Measurements from ENCODE around the gene RLBP1.
"Not testable (repeated sequence)": the region's sequence is repeated elsewhere in the genome, so short reads cannot be mapped to it uniquely, and the experiment has no call there.

RLBP1 gene

GRCh38 chr15:89221543-89221942, at the start of gene RLBP1:
TSS of gene RLBP1 (minus strand) at chr15:89221579. CDS start at chr15:89218975, 2,604 bp downstream.
- no peak for DNase-seq (ENCODE audit: low read depth)

DNA sequence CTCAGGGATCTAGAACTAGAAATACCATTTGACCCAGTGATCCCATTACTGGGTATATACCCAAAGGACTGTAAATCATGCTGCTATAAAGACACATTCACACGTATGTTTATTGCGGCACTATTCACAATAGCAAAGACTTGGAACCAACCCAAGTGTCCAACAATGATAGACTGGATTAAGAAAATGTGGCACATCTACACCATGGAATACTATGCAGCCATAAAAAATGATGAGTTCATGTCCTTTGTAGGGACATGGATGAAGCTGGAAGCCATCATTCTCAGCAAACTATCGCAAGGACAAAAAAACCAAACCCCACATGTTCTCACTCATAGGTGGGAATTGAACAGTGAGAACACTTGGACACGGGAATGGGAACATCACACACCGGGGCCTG, 28.8 kb upstream of the RLBP1 start:
- not testable (repeated sequence) for DNase-seq (ENCODE audit: low read depth)

DNA sequence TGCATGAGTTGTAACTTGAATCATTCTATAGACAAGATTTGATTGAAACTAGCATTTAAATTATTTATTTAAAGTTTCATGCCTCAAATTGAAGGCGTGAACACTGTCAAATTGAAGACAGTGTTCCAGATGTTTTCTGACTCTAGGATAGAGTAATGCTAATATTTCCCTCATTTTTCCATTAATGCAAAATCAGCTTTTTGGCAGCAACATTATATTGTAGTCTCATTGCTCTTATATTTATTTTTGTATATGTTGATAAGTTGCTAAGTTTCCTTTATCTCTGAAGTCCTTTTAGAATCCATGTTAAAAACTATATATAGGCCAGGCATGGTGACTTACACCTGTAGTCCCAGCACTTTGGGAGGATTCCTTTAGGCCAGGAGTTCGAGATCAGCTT, 27.2 kb upstream of the RLBP1 start:
- DNase-seq (ENCODE audit: low read depth) = no peak

- DNase-seq (ENCODE audit: low read depth) = no peak
Measured at GRCh38 chr15:89247446-89247845, 26.1 kb upstream of the RLBP1 start.

DNA sequence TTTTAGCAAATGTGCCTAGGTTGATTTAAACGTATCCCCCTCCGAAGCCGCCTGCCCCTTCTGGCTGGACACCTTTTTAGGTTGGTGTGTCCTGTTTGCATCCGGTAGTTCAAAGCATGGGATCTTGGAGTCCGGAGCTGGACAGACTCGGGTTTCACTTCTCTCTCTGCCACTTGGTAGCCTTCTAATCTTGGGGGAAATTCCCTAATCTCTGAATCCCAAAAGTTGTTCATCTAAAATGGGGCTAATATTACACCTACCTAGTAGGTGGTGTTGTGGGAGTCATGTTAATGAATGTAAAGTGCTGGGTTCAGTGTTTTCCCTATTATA, 23.2 kb upstream of the RLBP1 start:
- no peak for DNase-seq (ENCODE audit: low read depth)

- DNase-seq (ENCODE audit: low read depth) = peak; percentile 79
Measured at GRCh38 chr15:89243691-89244573, 22.6 kb upstream of the RLBP1 start, which contains the start of gene FANCI. TSS of gene FANCI (plus strand) at chr15:89243979. CDS start at chr15:89247648, 3,669 bp downstream.

DNA sequence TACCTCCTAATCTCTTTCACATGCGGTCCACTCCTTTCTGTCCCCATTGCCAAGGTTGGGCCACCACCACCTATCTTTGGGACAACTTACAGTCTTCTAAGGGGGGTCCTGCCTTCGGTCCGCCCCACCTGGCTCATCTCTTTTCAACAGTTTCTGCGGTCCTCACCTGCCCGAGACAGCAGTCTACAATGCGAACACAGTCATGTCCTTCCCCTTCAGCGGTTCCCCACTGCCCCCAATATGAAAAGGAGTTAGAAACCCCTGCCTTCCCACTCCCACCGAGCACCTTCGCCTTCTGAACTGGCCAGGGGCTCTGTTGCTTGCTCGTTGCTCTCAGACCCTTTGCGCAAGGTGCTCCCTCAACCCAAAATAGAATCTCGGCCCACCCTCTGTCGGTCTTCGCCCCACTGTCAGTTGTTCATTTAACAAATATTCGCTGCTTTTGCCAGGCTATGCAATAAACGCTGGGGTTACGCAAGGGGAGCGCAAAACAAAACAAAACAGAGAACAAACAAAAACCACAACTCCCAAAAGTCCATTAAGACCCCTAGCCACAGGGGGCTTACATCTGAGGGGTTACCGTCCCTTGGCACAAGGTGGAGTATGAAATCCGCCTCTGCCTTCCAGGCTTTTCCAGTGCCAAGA, 21.8 kb upstream of the RLBP1 start:
- DNase-seq (ENCODE audit: low read depth) = peak; percentile 16

GRCh38 chr15:89239883-89240810, 18.8 kb upstream of the RLBP1 start:
- not testable (repeated sequence) for DNase-seq (ENCODE audit: low read depth)

GRCh38 chr15:89231832-89232231, 10.5 kb upstream of the RLBP1 start:
- no peak for DNase-seq (ENCODE audit: low read depth)

DNA sequence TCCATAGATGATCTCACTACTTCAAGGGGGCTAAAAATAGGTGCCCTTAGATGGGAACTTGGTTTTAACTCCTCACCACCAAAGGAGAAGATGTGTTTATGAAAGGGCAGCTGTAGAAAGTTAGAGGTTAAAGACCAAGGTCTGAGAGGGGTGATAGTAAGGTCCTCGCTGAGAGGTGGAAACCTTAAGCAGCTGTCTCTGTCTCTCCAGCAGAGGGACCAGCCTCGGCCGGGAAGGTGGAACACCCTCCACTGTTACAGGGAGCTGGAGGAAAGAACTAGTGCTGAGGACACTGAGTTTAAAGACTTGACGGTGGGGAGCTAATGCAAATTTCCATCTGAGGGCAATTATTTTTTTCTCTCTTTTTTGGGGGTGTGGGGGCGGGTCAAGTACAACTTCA, 8.9 kb upstream of the RLBP1 start:
- no peak for DNase-seq (ENCODE audit: low read depth)

- DNase-seq (ENCODE audit: low read depth) = no peak
Measured at GRCh38 chr15:89227425-89227824, 6.0 kb upstream of the RLBP1 start.

- DNase-seq (ENCODE audit: low read depth) = no peak
Measured at GRCh38 chr15:89226359-89227221, 5.2 kb upstream of the RLBP1 start.

- DNase-seq (ENCODE audit: low read depth) = no peak
Measured at GRCh38 chr15:89225588-89225987, 4.2 kb upstream of the RLBP1 start.

GRCh38 chr15:89218531-89218930, 2.8 kb downstream of the RLBP1 start:
- DNase-seq (ENCODE audit: low read depth) = no peak

GRCh38 chr15:89217686-89218376, 3.5 kb downstream of the RLBP1 start:
- DNase-seq (ENCODE audit: low read depth) = no peak

DNA sequence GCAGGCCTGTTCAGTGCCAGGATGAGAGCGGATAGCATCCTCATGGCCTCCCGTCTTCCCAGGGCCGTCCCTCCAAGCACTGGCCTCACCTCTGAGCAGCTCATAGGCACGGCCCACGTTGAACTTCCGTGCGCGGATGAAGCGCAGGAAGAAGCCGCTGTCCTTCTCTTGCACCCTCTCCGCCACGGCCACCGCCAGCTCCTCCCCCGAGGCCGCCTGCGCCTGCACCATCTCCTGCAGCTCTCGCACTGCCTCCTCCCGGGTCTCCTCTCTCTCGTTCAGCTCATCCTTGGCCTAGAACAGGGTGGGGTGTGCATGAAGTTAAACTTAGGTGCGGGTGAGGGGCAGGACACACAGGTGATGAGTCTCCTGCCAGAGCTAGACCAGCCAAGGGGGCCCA, 4.3 kb downstream of the RLBP1 start:
- no peak for DNase-seq (ENCODE audit: low read depth)

DNA sequence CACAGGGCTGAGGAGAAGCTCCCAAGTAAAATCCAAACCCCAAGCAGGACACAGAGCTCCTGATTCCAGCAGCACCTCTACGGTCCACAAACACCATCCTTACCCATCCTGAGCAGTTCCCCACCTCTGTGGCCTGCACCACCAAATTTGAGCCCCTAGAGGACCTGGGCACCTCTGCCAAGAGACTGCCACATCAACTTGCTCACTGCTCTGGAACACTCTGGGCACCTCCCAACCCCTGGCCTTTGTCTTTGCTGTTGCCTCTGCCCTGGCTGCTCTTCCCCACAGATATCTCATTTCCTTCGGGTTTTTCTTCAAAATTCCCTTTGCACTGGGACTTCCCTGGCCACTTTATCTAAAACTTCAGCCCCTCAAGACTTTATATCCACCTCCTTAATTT, 5.8 kb downstream of the RLBP1 start:
- no peak for DNase-seq (ENCODE audit: low read depth)

DNA sequence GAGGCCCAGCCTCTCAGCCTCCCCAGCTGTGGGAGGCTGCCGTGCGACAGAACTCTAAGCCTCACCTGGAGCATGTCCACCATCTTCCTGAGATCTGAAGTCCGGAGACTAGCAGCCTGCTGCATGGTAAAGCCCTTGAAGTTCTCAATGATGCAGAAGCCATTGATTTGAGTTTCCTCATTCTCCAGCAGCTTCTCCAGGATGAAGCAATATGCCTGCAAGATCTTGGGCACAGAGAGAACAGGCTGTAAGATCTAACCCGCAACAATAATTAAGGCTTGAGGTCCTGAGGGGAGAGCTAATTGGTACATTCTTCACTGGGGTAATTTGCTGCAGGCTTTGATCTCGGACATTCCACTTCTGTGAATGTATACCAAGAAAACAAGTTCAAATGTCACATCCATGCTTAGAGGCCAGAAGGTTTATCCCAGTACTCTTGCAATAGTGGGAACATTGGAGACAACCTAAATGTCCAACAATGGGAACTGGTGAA, 9.7 kb downstream of the RLBP1 start:
- DNase-seq (ENCODE audit: low read depth) = no peak

DNA sequence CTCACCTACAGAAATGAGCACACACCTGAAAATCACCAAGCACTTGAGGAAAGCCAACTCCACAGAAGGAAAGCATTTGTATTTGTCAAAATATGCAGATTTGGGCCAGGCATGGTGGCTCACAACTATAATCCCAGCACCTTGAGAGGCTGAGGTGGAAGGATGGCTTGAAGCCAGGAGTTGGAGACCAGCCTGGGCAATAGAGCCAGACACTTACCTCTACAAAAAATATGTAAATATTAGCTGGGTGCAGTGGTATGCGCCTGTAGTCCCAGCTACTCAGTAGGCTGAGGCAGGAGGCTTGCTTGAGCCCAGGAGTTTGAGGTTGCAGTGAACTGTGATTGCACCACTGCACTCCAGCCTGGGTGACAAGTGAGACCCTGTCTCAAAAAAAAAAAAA, 12.3 kb downstream of the RLBP1 start:
- DNase-seq (ENCODE audit: low read depth) = no peak

- DNase-seq (ENCODE audit: low read depth) = no peak
Measured at GRCh38 chr15:89208256-89208655, 13.1 kb downstream of the RLBP1 start.

- peak; percentile 43 for DNase-seq (ENCODE audit: low read depth)
Measured at GRCh38 chr15:89206908-89207331, 14.5 kb downstream of the RLBP1 start.

Measured in fibroblast of the conjunctiva (primary cell).